HG02852 (cell line): ENCODE results near the gene HTRA3.

Source experiments
- ATAC-seq: cut with Tn5 transposase; IDR thresholded peaks from one replicate; pipeline ENCODE4 v1.9.1; 2021; ENCODE audit warnings: mild to moderate bottlenecking, moderate library complexity; ENCODE audit not compliant: unreplicated experiment

The HTRA3 gene

GRCh38 chr4:8265171-8265929, 4.2 kb upstream of the HTRA3 start:
- ATAC-seq = no peak

GRCh38 chr4:8266088-8266487, 3.5 kb upstream of the HTRA3 start:
- ATAC-seq = no peak

DNA sequence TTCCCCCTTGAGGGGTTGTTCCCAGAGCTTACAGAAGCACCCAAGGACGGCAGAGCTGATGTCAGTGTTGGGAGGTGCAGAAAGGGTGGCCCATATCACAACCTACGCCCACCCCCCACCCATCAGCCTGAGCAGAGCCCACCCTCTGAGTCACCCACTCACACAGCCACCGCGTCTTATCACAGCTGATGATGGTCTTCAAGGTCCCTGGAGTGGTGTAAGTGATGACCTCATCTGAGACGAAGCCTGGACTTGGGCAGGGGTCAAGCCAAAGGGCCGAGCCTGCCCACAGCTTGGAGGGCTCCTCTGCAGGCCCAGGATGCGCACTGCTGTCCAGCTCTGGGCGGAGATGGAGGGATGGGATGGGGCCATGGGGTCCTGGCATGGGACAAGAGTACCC, 3.0 kb upstream of the HTRA3 start:
- no peak for ATAC-seq

- peak; percentile 68 for ATAC-seq
These were observed 2.5 kb upstream of the HTRA3 start for GRCh38 chr4:8267077-8267476.

DNA sequence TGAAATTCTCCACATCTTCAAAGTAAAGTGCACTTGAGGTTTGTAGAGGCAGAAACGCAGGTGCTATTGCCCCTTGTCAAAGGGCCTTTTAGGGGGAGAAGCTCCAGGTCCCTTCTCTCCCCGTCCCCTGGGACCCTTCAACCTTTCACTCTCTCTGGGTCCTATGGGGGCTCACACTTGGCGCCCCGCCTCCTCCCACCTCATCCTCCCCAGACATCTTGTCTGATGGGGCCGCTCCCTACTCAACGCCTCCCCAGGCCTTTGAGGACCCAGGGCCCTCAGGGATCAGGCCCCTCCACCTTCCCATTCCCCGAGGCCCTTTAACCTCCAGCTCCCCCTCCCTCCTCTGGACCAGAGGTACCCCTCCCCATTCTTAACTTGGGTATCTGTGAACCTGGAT, 1.3 kb upstream of the HTRA3 start:
- no peak for ATAC-seq

DNA sequence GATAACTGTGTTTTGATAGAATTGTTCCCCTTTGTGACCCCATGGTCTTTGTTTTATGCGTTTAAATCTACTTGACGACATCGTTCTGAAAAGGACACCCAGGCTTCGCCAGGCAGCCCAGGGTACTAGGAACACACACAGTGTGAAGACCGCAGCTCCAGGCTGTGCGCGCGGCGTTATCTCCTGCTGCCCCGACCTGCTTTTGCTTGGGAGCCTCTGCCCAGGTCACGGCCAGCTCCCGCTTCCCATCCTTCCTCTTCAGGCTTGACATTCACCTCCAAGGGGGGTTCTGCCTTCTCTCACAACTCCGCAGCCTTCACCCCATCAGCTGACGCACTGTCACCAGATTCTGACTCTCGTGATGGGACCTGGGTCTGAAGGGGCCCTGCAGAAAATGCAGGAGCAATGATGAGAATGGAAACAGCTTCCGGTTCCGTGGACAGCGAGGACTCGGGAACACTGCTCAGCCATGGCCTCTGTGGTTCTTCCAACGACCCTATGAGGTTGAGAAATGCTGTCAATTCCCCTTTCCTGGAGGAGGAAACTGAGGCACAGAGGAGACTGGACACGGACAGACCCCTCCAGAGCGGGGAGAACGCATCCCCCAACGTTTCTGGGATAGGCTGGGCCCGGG, 536 bp upstream of the HTRA3 start:
- ATAC-seq = no peak

DNA sequence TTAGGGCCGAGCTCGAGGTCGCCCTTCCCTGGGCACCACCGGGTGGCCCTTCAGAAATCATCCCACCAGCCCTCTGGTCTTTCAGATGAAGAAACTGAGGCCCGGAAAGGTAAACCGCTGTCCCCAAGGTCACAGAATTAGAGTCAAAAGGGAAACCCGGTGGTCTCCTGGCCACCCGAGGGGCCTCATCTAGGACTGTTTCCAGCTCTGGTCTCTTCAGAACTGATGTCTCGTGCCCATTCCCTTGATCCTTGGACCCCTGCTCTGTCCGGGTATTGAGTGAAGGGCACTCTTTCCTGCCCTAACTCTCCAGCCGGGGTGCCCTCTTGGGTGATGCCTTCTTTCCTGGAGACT, 841 bp downstream of the HTRA3 start:
- no peak for ATAC-seq

- ATAC-seq = no peak
These were observed 1.6 kb downstream of the HTRA3 start for GRCh38 chr4:8270912-8271815.

GRCh38 chr4:8271821-8272220, 2.3 kb downstream of the HTRA3 start:
- ATAC-seq = no peak

DNA sequence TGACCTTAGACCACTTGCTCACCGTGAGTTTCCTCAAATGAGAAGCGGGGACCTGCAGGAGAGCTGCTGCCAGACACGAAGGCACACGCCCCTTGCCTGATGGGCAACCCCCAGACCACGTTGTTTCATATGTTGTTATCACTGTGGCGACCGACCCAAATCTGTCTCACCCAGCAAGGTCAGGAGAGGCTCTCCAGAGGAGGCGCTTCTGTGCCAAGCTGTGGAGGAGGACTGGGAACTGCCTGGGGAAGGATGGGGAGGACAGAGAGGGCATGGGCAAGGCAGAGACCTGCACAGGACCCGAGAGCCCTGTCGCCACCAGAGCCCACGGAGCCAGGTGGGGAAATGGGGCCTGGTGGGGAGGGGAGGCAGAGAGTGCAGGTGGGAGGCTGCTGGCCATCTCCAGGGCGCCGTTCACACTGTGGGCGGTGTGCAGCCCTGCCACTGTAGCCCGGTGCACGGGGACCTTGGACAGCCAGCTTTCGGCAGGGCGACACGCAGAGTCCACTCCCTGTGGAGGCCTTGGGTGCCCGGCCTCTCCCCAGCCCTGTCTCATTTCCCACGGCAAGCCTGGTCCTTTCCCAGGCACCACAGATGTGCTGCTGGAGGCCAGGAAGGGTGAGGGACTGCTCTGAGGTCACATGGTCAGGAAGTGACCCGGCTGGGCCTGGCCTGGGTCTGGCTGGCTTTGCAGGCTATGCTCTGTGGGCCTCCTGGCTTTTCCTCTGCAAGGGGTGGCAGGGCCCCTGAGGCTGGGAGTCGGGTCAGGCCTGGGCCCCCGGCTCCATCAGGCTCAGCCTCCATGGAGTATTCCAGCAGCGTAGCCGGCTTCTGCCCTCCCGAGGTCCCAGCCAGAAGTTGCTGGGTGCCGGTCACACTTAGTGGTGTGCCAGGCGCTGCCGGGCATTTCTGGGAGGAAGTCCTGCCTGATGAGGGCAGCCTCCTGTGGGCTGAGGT, 3.2 kb downstream of the HTRA3 start:
- no peak for ATAC-seq

DNA sequence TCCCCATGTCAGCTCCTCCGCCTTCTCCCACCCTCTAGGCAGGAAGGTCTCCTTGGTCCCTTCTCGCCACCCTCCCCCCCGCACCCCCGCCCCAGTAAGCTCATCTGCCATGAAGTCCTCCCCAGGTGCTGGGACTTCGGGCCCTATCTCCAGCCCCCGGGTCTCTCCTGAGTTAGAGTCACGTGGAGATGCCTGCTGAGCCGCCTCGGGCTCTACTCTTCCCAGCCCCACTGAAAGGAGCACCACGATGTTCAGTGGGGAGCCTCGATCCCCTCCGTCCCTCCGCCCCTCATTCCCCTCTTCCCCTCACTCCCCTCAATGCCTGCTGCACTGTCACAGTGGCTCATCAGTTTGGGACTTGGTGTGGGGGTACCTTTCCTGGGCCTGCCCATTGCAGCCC, 3.9 kb downstream of the HTRA3 start:
- ATAC-seq = no peak

- ATAC-seq = no peak
These were observed 4.6 kb downstream of the HTRA3 start for GRCh38 chr4:8274066-8274652.

DNA sequence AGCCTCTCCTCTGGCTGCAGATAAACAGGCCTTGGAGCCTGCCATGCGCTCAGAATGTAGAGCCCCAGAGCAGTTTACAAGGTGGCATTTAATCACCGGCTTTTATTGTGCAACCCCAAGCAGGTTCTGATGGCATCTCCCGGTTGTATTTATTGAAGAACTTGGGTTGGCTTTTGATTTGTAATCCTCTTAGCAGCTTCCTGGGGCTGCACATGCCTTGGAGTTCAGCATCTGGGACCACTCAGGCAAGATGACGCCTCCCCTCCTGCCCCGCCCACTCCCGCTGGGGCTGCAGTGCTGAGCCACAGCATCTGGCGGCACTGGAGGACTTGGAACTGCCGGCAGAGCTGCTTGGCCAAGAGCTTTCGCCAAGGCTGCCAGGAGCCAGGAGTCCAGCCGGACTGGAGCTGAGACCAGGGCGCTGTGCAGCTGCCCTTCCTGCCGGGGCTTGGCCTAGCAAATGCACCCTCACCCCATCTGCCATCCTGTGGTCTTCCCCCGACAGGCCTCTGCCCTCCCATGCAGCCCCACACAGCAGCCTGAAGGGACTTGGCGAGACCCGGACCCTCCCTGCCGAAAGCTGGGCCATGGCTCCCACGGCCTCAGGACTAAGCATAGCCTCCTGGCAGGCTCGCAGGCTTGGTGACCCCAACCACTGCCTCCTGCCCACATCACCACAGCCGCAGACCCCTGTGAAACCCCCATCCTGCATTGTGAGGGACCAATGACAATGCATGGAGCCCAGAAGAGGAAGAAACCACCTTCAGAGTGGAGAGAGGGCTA, 5.4 kb downstream of the HTRA3 start:
- ATAC-seq = no peak

DNA sequence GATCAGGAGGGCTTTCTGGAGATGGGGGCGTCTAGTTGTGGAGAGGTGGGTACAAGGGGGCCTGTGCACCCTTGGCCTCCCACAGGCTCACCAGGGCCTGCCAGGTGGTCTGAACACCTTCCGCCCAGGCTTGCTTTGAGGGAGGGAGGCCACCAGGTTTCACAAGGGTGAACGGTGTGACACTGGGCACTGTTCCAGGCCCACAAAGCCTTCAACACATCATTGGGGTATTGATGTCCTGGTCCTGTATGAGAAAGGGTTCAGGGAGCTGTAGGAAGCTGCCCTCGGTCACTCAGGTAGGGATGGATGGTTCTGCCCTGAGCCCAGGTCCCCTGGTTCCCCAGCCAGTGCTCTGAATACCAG, 6.0 kb downstream of the HTRA3 start:
- ATAC-seq = no peak

GRCh38 chr4:8276358-8277240, 7.0 kb downstream of the HTRA3 start:
- no peak for ATAC-seq

- ATAC-seq = no peak
These were observed 7.9 kb downstream of the HTRA3 start for GRCh38 chr4:8277356-8278008.

- no peak for ATAC-seq
These were observed 8.4 kb downstream of the HTRA3 start for GRCh38 chr4:8278009-8278395.
